GM18868 (cell line): ENCODE measurements around the gene HOXA13.

Experiments
- ATAC-seq: cut with Tn5 transposase; IDR thresholded peaks from one replicate; pipeline ENCODE4 v1.9.1; 2021; ENCODE audit warnings: mild to moderate bottlenecking, moderate library complexity; ENCODE audit not compliant: unreplicated experiment

The HOXA13 gene

DNA sequence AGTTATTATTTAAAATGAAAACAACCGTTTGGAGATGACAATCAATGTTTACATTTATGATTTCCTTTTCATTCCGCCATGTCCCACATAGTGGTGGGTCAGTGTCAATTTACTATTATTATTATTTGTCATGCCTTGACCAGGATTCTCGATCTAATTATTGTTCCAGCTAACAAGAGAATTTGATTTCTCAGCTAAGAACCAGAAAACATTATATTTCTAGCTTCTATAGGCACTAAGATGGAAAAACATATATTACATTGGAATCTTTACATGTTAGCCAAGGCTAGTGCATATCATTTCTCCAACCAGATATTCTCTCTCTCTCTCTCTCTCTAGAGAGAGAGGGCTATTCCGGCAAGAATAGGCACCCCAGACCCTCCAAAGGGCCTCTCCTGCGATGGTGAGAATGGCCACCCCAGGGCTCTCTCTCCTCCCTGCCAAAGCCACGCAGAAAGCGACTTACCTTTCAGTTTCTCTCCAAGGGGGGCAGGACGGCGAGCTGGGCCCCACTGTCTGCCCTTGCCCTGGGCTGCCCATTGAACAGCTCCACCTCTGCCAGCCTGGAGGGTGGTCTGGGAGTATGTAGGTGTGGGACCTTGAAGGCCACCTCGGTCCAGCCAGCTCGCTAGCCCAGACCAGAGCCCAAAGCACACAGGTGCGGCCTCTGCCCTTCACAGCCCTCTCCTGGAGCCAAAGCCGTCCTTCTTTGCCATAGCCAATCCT is 49.9 kb downstream of the HOXA13 start:
- ATAC-seq: peak; percentile 13

DNA sequence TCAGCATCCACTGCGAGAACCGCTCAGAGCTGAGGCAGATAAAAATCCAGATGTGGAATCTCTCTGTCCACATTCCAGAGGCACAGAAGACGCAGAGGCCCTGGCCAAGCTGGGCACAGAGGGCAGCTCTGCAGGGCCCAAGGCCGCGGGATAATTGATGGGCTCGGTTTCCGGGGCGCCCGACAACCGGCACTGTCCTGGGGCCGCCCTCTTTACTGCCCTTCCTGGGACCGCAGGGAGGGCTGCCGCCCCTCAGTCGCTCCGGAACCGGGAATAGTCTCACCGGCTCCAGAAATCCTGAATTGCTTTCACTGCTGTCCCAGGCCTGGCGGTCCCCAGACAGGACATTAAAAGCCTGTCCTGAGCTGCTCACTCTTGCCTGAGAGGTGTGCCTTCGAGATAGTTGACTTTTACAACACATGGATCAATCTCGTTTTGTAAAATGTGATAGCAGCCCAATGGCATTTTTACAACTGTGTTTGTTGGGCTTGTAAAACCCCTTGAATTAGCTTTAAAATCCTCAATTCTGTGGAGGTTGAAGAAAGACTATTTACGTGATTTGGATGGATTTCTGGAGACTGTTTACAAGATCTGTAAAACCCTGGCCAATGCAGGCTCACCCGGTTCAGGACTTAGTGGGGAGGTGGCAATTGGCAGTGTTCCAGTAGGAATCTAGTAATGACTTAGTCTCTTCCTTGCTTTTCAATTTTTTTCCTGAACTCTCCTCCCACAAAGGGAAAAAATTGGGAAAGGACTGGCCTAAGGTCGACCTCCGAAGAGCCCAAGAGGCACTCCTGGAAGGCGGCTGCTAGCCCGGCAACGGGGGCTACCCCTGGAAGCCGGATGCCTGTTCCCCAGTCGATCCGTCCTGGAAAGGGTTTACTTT is 50.9 kb downstream of the HOXA13 start:
- no peak for ATAC-seq

DNA sequence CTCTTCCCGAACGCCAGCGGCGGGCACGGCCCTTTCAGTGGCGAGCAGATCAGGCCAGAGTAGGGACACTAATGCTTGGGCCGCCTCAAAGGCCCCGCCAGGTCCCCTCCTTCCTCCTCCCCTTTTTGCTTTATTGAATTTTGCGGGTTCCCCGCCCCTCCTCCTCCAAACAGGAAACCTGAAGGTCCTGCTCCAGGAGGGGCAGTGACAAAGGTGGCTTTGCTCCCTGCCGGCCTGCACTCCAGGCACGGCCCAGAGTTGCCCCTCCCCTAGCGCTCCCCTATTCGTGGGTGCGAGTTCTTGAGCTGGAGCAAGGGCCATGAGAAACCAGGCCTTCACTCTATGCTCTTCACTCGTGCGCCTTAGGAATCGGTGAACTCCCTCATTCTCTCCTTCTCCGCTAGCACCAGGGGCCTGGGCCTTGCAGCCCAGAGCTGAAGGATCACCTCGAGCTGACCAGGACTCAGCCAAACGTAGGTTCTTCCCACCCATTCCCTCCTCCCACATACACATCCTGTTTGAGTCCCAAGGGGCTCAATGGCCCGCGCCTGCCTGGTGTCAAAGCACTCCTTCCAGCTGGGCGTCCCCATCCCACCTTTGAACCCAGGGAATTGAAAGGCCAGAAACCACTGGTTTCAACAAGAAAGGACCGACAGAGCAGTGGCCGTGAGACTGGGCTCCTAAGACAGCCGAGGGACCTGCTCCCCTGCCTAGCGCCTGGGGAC is 51.7 kb downstream of the HOXA13 start:
- no peak for ATAC-seq

DNA sequence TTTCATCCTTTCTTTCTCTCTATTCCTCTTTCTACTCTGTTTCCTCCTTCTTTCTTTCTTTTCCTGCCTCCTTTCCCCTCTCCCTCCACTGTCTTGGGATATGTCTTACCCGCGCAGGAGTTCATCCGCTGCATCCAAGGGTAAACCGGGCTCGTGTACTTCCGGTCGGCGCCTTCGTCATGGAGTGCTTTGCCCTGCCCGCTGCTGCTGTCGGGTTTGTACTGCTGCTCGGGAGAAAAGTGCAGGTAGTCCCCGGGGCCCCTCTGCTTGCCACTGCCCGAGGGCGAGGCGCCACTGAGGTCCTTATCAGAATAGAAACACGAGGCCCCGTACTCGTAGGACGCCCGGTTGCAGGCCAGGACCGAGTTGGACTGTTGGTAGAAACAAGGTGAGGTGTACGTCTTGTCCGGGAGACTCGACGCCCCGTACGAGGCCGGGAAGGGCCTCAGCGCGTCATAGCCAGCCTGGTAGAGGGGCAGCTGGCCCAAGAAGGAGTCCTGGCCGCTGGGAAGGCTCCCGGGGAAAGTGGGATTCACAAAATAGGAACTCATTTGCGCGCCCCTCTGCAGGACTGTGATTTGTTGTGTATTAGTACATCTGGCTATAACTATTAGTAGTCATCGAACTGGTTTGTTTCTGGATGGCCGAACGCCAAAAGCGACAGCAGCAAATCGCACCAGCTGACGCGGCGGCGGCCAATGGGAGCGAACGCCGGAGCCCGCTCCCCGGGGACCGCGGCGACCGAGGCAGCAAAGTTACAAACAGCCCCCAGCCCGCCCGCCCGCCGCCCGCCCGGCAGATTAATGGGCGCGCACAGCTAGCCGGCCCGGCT is 52.5 kb downstream of the HOXA13 start, which contains the start of gene HOXA6:
TSS of gene HOXA6 (minus strand) at position 576 of the 832 bp plus-strand sequence. CDS start at position 551, 25 bp downstream.
- ATAC-seq: no peak

- no peak for ATAC-seq
Observed at GRCh38 chr7:27146491-27147198, 53.2 kb downstream of the HOXA13 start.

GRCh38 chr7:27145914-27146412 is 53.9 kb downstream of the HOXA13 start:
- no peak for ATAC-seq

DNA sequence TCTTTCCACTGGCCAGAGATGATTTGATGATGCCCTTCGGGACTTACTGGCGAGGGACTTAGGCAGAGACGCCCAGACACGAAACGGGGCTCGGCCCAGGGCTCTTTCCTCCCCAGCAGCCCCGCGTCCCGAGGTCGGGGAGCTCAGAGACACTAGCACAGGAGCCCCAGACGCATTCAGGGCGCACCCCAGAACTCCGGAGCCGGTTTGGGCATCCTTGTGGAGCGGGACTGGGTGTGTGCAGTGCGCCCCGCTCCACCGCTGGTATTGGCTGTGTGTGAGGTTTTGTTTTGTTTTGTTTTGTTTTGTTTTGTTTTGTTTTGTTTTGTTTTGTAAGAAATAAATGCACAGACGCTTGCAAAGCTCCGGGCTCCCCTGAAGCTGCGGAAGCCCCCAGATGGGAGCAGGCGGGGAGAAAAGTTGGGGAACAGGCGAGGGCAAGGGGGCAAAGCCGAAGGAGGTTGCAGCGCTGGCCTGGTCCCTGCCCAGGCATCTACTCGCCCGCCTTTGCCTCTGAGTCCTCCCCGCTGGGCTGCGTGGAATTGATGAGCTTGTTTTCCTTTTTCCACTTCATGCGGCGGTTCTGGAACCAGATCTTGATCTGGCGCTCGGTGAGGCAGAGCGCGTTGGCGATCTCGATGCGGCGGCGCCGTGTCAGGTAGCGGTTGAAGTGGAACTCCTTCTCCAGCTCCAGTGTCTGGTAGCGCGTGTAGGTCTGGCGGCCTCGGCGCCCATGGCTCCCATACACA is 54.6 kb downstream of the HOXA13 start:
- no peak for ATAC-seq

DNA sequence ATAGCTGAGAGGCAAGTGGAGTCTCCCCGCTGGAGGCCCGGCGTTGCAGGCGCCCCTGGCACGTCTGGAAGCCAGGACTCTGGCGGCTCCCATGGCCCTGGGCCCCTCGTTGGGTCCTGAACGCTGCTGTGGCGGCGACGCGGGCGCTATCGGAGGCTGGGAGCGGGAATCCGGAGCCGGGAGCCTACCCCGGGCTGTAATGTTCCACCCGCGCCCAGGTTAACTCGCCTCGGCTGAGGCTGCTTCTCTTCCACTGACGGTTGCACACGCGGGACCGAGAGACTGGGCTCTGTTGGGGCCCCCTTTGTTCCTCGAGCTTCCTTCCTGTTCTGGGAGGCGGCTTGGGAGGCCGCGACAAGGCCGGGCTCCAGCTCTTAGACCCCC is 55.1 kb downstream of the HOXA13 start:
- no peak for ATAC-seq
